Neuronal stem cell (in vitro differentiated cells): ENCODE measurements around the gene RBM20.
"Not testable (repeated sequence)": the region's sequence is repeated elsewhere in the genome, so short reads cannot be mapped to it uniquely, and the experiment has no call there.

Experiments used
- DNase-seq: peaks from one replicate; pipeline ENCODE4 v3.0.0-alpha.2; 2013; ENCODE audit warnings: low spot score
- H2AFZ ChIP-seq: one replicate; pipeline ENCODE4 v1.6.1; 2013; ENCODE audit warnings: mild to moderate bottlenecking, low read length, inconsistent platforms
- H2AK5ac ChIP-seq: 2 replicates; pipeline ENCODE4 v1.6.1; 2013; ENCODE audit warnings: low read depth, mild to moderate bottlenecking, inconsistent platforms, low read length, moderate library complexity, mixed read lengths
- H2BK120ac ChIP-seq: 2 replicates; pipeline ENCODE4 v1.6.1; 2013; ENCODE audit warnings: low read depth, mild to moderate bottlenecking, inconsistent platforms, low read length, moderate library complexity, mixed read lengths
- H2BK12ac ChIP-seq: one replicate; pipeline ENCODE4 v1.6.1; 2013; ENCODE audit warnings: low read length, inconsistent platforms
- H2BK15ac ChIP-seq: 2 replicates; pipeline ENCODE4 v1.6.1; 2013; ENCODE audit warnings: mild to moderate bottlenecking, low read length, inconsistent platforms, mixed read lengths
- H2BK5ac ChIP-seq: one replicate; pipeline ENCODE4 v1.6.1; 2013; ENCODE audit warnings: inconsistent platforms, mild to moderate bottlenecking, low read length, moderate library complexity
- H3K14ac ChIP-seq: one replicate; pipeline ENCODE4 v1.6.1; 2013; ENCODE audit warnings: low read length, inconsistent platforms
- H3K18ac ChIP-seq: 2 replicates; pipeline ENCODE4 v1.6.1; 2013; ENCODE audit warnings: low read length, inconsistent platforms
- H3K23ac ChIP-seq: 2 replicates; pipeline ENCODE4 v1.6.1; 2013; ENCODE audit warnings: low read depth, mild to moderate bottlenecking, mixed read lengths, low read length, inconsistent platforms; ENCODE audit not compliant: poor library complexity
- H3K27ac ChIP-seq: replicated peaks from 3 replicates; pipeline ENCODE4 v1.5.1; 2013; ENCODE audit warnings: low read length, inconsistent platforms
- H3K27me3 ChIP-seq, 3 experiments: 2 replicates each; pipeline ENCODE4 v1.6.1; 2013; ENCODE audit warnings: low read length in 3 of 3, mild to moderate bottlenecking in 2 of 3, inconsistent platforms in 1 of 3, low read depth in 1 of 3, mixed read lengths in 1 of 3, moderate library complexity in 1 of 3; ENCODE audit not compliant: control insufficient read depth in 3 of 3, insufficient read depth in 3 of 3
- H3K36me3 ChIP-seq, 2 donors: replicated peaks in 1 of 2; 2 replicates each; pipeline ENCODE4 v1.6.1; 2013; ENCODE audit warnings: low read length in 2 of 2; ENCODE audit not compliant: control insufficient read depth in 2 of 2, insufficient read depth in 2 of 2
- H3K4ac ChIP-seq: 2 replicates; pipeline ENCODE4 v1.6.1; 2013; ENCODE audit warnings: inconsistent platforms, mild to moderate bottlenecking, low read length, moderate library complexity
- H3K4me1 ChIP-seq, 2 donors: 1 replicate in 1 of 2; 2 replicates in 1 of 2; pipeline ENCODE4 v1.6.1; 2013; ENCODE audit warnings: low read length in 2 of 2, low read depth in 1 of 2; ENCODE audit not compliant: control insufficient read depth in 2 of 2, insufficient read depth in 1 of 2
- H3K4me2 ChIP-seq: one replicate; pipeline ENCODE4 v1.6.1; 2013; ENCODE audit warnings: mild to moderate bottlenecking, low read length, inconsistent platforms; ENCODE audit not compliant: insufficient read depth, poor library complexity, severe bottlenecking
- H3K4me3 ChIP-seq, 2 donors: 2 replicates each; pipeline ENCODE4 v1.5.1; 2013; ENCODE audit warnings: low read length in 2 of 2, mild to moderate bottlenecking in 2 of 2, inconsistent platforms in 1 of 2, moderate library complexity in 1 of 2
- H3K79me1 ChIP-seq: one replicate; pipeline ENCODE4 v1.6.1; 2013; ENCODE audit warnings: low read depth, mild to moderate bottlenecking, inconsistent platforms, low read length, moderate library complexity
- H3K9ac ChIP-seq: one replicate; pipeline ENCODE4 v1.6.1; 2013; ENCODE audit warnings: mild to moderate bottlenecking, low read depth, low read length, inconsistent platforms; ENCODE audit not compliant: poor library complexity
- H3K9me3 ChIP-seq, 2 donors: replicated peaks in 1 of 2; 2 replicates each; pipeline versions ENCODE3 to v1.6.1; 2013; ENCODE audit warnings: low read length in 2 of 2, mild to moderate bottlenecking in 2 of 2, inconsistent platforms in 1 of 2, low read depth in 1 of 2, mixed read lengths in 1 of 2, moderate library complexity in 1 of 2; ENCODE audit not compliant: control insufficient read depth in 2 of 2, insufficient read depth in 1 of 2
- H4K8ac ChIP-seq: one replicate; pipeline ENCODE4 v1.6.1; 2013; ENCODE audit warnings: low read depth, mild to moderate bottlenecking, inconsistent platforms, low read length, moderate library complexity
- H4K91ac ChIP-seq: one replicate; pipeline ENCODE4 v1.6.1; 2013; ENCODE audit warnings: low read length, low read depth, mild to moderate bottlenecking, inconsistent platforms; ENCODE audit not compliant: poor library complexity
- WGBS, 2 donors: extraction: QIAGEN DNeasy Blood & Tissue Kit; methylation state at CpG; one replicate each; pipeline ENCODE4 v1.1.7; 2013; ENCODE audit warnings: missing lambda C conversion rate in 2 of 2, mixed read lengths in 1 of 2; ENCODE audit not compliant: insufficient read length in 2 of 2, insufficient replicate concordance in 1 of 2; ENCODE audit errors: extremely low coverage in 2 of 2; 5-methylcytosine and 5-hydroxymethylcytosine counted together

RBM20 gene

GRCh38 chr10:110619514-110620397 lies 24.4 kb upstream of the RBM20 start:
- Histone ChIP-seq H3K9ac (no peak overlapping the region), H3K27me3 (peaks cover 0 to 17% (median 0%) of the 10 kb centered on the region in 3 experiments), H3K4me3 (no peak overlapping the region), H3K27ac (no peak overlapping the region), H2AK5ac (no peak overlapping the region), H2BK12ac (no peak overlapping the region), H3K9me3 (no peaks in the 10 kb centered on the region), H4K8ac (no peak overlapping the region), H3K23ac (no peak overlapping the region), H2BK15ac (no peak overlapping the region), H3K4me2 (no peak overlapping the region), H3K14ac (no peak overlapping the region), H3K36me3 (no peaks in the 10 kb centered on the region), H3K79me1 (no peaks in the 10 kb centered on the region), H2BK120ac (no peak overlapping the region), H2BK5ac (no peak overlapping the region), H3K18ac (no peak overlapping the region), H2AFZ (no peak overlapping the region), H3K4me1 (peaks cover 0 to 14% of the 10 kb centered on the region in 2 donors), H3K4ac (no peak overlapping the region), H4K91ac (no peak overlapping the region)
- WGBS, 2 donors: no CpG with 5 or more reads among the region's 3 CpGs
- no peak for DNase-seq

- H4K91ac ChIP-seq: no peak overlapping the region
- H2AFZ ChIP-seq: no peak overlapping the region
- H3K4me2 ChIP-seq: no peak overlapping the region
- no peak overlapping the region for H2BK5ac ChIP-seq
- H3K14ac ChIP-seq: no peak overlapping the region
- H3K18ac ChIP-seq: no peak overlapping the region
- no peak overlapping the region for H3K27ac ChIP-seq
- H3K4me3 ChIP-seq: no peak overlapping the region
- H4K8ac ChIP-seq: no peak overlapping the region
- H3K23ac ChIP-seq: no peak overlapping the region
- H3K36me3 ChIP-seq: no peaks in the 10 kb centered on the region
- no peak overlapping the region for H2BK120ac ChIP-seq
- no peaks in the 10 kb centered on the region for H3K79me1 ChIP-seq
- H2AK5ac ChIP-seq: no peak overlapping the region
- WGBS, 2 donors: no CpG with 5 or more reads among the region's 2 CpGs
- peaks cover 0 to 14% of the 10 kb centered on the region in 2 donors for H3K4me1 ChIP-seq
- H2BK12ac ChIP-seq: no peak overlapping the region
- H2BK15ac ChIP-seq: no peak overlapping the region
- no peaks in the 10 kb centered on the region for H3K9me3 ChIP-seq
- DNase-seq: no peak
- H3K27me3 ChIP-seq: peaks cover 0 to 17% (median 0%) of the 10 kb centered on the region in 3 experiments
- H3K4ac ChIP-seq: no peak overlapping the region
- H3K9ac ChIP-seq: no peak overlapping the region
Observed at GRCh38 chr10:110620398-110620719, 23.8 kb upstream of the RBM20 start.

- not testable (repeated sequence) for H3K18ac ChIP-seq, H3K27ac ChIP-seq, H3K36me3 ChIP-seq, H2AFZ ChIP-seq, H3K23ac ChIP-seq, DNase-seq, H3K4ac ChIP-seq, H3K4me2 ChIP-seq, H2BK15ac ChIP-seq, H3K4me3 ChIP-seq, H4K8ac ChIP-seq, H2BK12ac ChIP-seq, H2BK5ac ChIP-seq, H3K14ac ChIP-seq, H4K91ac ChIP-seq, H3K79me1 ChIP-seq, H3K9me3 ChIP-seq, H3K4me1 ChIP-seq, H2BK120ac ChIP-seq, H3K9ac ChIP-seq, H2AK5ac ChIP-seq
- peaks cover 0 to 25% (median 0%) of the 10 kb centered on the region in 3 experiments for H3K27me3 ChIP-seq
- no CpG with 5 or more reads among the region's 4 CpGs for whole genome bisulfite sequencing, 2 donors
Observed at GRCh38 chr10:110623316-110623715, 20.8 kb upstream of the RBM20 start.

- Histone ChIP-seq H4K91ac (no peak overlapping the region), H3K4ac (no peak overlapping the region), H2AFZ (no peak overlapping the region), H2BK15ac (no peak overlapping the region), H3K27ac (no peak overlapping the region), H3K18ac (no peak overlapping the region), H2BK12ac (no peak overlapping the region), H3K23ac (no peak overlapping the region), H3K27me3 (peaks cover 0 to 14% (median 0%) of the 10 kb centered on the region in 3 experiments), H3K9ac (no peak overlapping the region), H3K14ac (no peak overlapping the region), H2AK5ac (no peak overlapping the region), H2BK5ac (no peak overlapping the region), H3K9me3 (no peaks in the 10 kb centered on the region), H3K4me2 (no peak overlapping the region), H3K79me1 (no peaks in the 10 kb centered on the region), H3K4me1 (peaks cover 0 to 4% of the 10 kb centered on the region in 2 donors), H4K8ac (no peak overlapping the region), H3K4me3 (peak overlapping the region in 1 of 2 donors; percentile 54), H3K36me3 (no peaks in the 10 kb centered on the region), H2BK120ac (no peak overlapping the region)
- WGBS, 2 donors: no CpG with 5 or more reads among the region's 6 CpGs
- DNase-seq: no peak
Observed at GRCh38 chr10:110625356-110625894, 18.7 kb upstream of the RBM20 start.
